Muscle layer of duodenum (tissue), 2 donors: ENCODE results near the gene BTNL3.
"Not testable (repeated sequence)": the region's sequence is repeated elsewhere in the genome, so short reads cannot be mapped to it uniquely, and the experiment has no call there.

Source experiments
- H3K27ac ChIP-seq: one replicate; pipeline ENCODE4 v1.7.0; 2013; ENCODE audit warnings: mild to moderate bottlenecking, low read length
- H3K27me3 ChIP-seq: one replicate; pipeline ENCODE4 v1.7.0; 2013; ENCODE audit warnings: low read depth, mild to moderate bottlenecking, control low read depth, low read length
- H3K36me3 ChIP-seq, 2 donors: one replicate each; pipeline ENCODE4 v1.7.0; 2013; ENCODE audit warnings: low read length in 2 of 2, control low read depth in 1 of 2, mild to moderate bottlenecking in 1 of 2; ENCODE audit not compliant: insufficient read depth in 2 of 2, control insufficient read depth in 1 of 2
- H3K4me1 ChIP-seq, 2 donors: one replicate each; pipeline ENCODE4 v1.7.0; 2013; ENCODE audit warnings: low read length in 2 of 2, mild to moderate bottlenecking in 2 of 2, control low read depth in 1 of 2, moderate library complexity in 1 of 2; ENCODE audit not compliant: insufficient read depth in 2 of 2, control insufficient read depth in 1 of 2
- H3K4me3 ChIP-seq, 2 donors: one replicate each; pipeline ENCODE4 v1.7.0; 2013; ENCODE audit warnings: low read length in 2 of 2, low read depth in 1 of 2, mild to moderate bottlenecking in 1 of 2
- H3K9me3 ChIP-seq, 2 donors: one replicate each; pipeline ENCODE4 v1.7.0; 2013; ENCODE audit warnings: low read length in 2 of 2, control low read depth in 1 of 2, mild to moderate bottlenecking in 1 of 2; ENCODE audit not compliant: control insufficient read depth in 1 of 2
- donor health status: healthy.

Gene BTNL3

DNA sequence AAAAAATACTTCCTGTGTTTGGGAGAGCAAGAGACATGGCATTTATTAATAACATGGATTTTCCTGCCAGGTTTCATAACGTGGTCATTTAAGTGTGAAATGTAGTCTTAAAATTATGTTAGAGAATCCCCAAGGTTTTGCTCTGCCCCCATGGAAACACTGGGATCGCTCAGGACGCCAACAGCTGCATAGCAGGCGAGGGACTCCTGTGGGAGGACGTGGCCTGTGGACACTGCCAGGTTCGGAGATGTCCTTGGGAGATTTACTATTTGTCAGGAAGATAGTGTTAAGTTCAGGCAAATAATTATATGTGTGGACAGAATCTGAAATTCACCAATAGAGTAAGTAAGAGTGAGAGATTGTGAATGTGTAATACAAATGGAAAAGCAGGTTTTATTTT, 52.4 kb downstream of the BTNL3 start:
- Histone ChIP-seq H3K27me3 (peaks cover 4% of the 10 kb centered on the region), H3K36me3 (no peaks in the 10 kb centered on the region), H3K4me3 (no peak overlapping the region), H3K4me1 (no peaks in the 10 kb centered on the region), H3K27ac (no peak overlapping the region), H3K9me3 (no peaks in the 10 kb centered on the region)

DNA sequence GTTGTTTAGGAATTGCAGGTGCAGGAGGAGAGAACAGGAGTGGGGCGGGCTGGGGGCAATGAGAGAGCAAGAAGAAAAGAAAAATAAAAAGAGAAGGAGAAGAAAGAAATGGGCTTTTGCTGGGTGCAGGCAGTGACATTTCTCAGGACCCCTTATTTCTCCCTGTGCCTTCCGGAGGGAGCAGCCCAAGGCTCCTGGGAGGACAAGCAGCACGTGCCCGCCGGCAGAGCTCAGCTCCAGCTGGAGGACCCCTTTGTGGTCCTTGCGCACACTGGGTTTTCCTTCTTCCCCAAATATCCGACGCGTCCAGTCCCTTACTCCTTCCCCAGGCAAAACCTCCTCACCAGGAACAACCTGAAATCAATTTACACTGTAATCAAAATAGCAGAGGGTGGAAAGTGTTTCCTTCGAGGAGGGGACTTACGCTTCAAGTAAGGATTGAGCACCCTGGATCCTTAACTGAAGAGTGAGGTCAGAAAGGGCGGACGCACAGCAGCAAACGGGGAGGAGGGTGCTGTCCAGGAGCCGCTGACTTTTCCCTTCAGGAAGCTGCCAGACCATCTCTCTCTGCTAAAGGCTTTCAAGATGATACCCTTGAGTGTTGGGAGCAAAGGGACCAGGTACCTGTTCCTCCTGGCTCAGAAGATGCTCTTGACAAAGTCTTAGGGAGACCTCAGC, 53.5 kb downstream of the BTNL3 start:
- Histone ChIP-seq H3K27ac (no peak overlapping the region), H3K4me3 (no peak overlapping the region), H3K27me3 (peaks cover 11% of the 10 kb centered on the region), H3K9me3 (no peaks in the 10 kb centered on the region), H3K36me3 (no peaks in the 10 kb centered on the region), H3K4me1 (no peaks in the 10 kb centered on the region)

DNA sequence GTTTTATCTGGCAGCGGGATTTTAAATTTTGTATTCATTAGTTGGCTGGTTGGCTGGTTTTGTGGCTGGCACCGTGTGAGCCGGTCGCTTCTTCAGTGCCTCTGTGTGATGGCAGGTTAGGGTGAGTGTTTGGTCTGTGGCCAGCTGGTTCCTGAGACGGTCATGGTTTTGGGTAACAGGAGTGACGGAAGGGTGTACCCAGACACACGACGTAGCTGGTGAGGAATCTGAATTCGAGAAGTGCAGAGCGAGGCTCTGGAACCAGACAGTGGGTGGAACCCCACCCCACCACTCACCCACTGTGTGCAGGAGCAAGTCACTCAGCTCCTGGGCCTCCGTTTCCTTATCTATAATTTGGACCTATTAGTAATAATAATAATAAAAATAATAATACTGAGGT, 54.1 kb downstream of the BTNL3 start:
- H3K27me3 ChIP-seq, result peaks cover 11% of the 10 kb centered on the region

DNA sequence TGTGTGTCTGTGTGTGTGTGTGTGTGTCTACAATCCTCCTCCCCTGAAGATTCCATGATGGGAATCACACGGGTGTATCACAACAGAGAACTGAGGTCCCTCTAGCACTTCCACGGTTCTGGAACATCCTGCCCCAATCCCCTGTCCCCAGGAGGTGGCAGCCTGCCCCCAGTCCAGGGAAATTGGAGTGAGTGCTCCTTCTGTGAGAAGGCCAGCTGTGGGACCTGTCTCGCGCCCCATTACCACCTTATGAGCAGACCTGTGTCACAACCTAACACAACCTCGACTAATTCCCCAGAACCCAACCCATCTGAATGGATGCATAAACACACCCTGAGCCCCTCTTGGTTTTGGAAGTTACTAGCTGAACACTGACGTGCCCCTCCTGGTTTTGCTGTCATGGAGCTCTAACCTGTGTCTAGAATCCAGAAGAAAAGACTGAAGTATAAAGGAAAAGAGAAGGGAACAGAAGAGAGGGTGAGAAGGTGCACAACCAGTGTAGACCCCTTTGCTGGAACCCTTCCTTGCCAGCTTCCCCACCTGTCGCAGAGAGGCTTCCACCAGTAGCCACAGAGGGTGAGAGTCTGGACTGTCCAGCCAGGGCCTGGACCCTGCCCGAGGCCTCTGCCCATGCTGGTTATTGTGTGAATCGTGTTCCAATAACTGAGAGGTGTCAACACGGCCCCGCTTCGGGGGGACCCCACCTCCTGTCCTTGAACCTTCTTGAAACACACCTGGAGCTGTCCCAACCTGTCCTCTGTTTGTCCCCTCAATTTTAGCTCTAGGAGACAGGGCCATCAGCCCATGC, 54.8 kb downstream of the BTNL3 start:
- Histone ChIP-seq H3K9me3 (no peaks in the 10 kb centered on the region), H3K27me3 (peaks cover 17% of the 10 kb centered on the region), H3K4me1 (no peaks in the 10 kb centered on the region), H3K36me3 (no peaks in the 10 kb centered on the region), H3K4me3 (no peak overlapping the region), H3K27ac (no peak overlapping the region)

More for the DNA sequence above, 54.1 kb downstream of the BTNL3 start:
- no peaks in the 10 kb centered on the region for H3K36me3 ChIP-seq
- no peaks in the 10 kb centered on the region for H3K9me3 ChIP-seq
- H3K4me3 ChIP-seq, result no peak overlapping the region
- no peak overlapping the region for H3K27ac ChIP-seq
- H3K4me1 ChIP-seq, result no peaks in the 10 kb centered on the region

DNA sequence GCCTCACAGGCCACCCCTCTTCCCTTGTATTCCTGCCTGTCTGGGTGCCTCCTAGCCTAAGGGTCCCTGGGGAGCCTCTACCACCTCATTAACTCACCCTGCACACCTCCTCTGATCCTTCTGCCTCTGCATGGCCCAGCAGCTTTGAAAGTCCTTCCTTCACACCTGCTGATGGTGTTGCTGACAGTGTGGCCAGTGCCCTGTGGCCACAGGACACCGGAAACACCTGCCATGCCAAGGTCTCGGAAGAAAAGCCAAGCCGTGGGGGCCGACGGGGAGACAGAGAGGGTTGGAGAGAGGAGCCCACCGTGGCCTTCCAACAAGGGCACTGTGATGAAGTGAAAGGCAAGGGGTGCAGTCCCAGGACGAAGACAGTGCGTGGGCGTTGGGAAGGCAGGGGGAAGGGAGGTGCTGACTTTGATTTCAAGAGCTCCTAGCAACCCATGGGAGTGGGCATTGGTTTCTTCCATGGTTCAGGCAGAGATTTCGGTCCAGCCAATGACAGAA, 55.5 kb downstream of the BTNL3 start:
- Histone ChIP-seq H3K36me3 (no peaks in the 10 kb centered on the region), H3K27ac (no peak overlapping the region), H3K4me3 (no peak overlapping the region), H3K27me3 (peaks cover 17% of the 10 kb centered on the region), H3K4me1 (no peaks in the 10 kb centered on the region), H3K9me3 (no peaks in the 10 kb centered on the region)

DNA sequence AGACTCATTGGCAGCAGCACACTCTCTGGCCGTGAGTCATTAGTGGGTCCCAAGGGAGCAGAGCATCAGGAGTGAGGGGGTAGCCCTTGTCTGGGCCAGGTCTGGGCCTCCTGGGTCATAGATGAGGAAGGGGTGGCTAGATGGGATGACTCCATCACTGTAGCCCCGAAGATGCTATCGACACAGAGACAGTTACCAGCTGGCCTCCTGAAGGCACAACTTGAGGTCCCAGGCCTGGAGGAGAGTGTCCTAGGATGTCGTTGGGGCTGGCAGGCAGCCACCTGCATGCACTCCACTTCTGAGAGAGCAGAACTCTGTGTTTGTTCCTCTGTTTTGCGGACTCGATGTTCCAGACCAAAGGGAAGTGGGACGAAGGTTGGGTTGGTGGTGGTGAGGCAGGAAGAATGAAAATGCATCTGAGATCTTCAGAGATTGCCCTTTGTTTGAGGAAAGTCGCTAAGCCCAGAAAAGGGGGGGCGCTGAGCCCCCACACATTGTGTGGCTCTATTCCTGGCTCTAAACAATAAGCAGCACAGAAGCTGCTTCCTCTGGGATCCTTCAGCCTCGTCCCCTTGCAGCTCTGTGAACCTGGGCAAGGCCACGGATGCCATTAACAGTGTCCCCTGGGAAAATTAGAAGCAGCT, 56.1 kb downstream of the BTNL3 start:
- H3K27ac ChIP-seq, result no peak overlapping the region

DNA sequence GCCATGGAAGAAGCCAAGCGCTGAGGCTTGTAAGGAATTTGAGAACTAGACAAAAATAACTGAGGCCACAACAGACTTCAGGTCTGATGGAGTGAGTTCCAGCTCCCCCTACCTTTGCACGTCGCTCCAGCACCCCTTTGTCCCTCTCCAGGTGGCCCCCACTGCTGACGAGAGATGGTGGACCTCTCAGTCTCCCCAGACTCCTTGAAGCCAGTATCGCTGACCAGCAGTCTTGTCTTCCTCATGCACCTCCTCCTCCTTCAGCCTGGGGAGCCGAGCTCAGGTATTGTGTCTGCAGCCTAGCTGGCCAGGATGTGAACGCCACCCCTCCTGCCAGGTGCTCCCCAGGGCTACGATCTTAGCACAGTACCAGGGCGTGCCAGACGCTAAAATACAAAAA, 56.7 kb downstream of the BTNL3 start:
- Histone ChIP-seq H3K4me1 (no peaks in the 10 kb centered on the region), H3K27ac (no peak overlapping the region), H3K27me3 (peaks cover 24% of the 10 kb centered on the region), H3K4me3 (no peak overlapping the region), H3K36me3 (no peaks in the 10 kb centered on the region), H3K9me3 (no peaks in the 10 kb centered on the region)

More for the DNA sequence above, 56.1 kb downstream of the BTNL3 start:
- Histone ChIP-seq H3K4me3 (no peak overlapping the region), H3K27me3 (peaks cover 20% of the 10 kb centered on the region), H3K4me1 (no peaks in the 10 kb centered on the region), H3K9me3 (no peaks in the 10 kb centered on the region), H3K36me3 (no peaks in the 10 kb centered on the region)

DNA sequence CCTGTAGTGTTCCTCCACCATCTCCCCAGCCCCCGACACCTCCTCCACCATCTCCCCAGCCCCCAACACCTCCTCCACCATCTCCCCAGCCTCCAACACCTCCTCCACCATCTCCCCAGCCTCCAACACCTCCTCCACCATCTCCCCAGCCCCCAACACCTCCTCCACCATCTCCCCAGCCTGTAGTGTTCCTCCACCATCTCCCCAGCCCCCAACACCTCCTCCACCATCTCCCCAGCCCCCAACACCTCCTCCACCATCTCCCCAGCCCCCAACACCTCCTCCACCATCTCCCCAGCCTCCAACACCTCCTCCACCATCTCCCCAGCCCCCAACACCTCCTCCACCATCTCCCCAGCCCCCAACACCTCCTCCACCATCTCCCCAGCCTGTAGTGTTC, 57.2 kb downstream of the BTNL3 start:
- H3K4me3 ChIP-seq, H3K36me3 ChIP-seq, H3K4me1 ChIP-seq, H3K9me3 ChIP-seq, H3K27ac ChIP-seq: not testable (repeated sequence)
- peaks cover 24% of the 10 kb centered on the region for H3K27me3 ChIP-seq

DNA sequence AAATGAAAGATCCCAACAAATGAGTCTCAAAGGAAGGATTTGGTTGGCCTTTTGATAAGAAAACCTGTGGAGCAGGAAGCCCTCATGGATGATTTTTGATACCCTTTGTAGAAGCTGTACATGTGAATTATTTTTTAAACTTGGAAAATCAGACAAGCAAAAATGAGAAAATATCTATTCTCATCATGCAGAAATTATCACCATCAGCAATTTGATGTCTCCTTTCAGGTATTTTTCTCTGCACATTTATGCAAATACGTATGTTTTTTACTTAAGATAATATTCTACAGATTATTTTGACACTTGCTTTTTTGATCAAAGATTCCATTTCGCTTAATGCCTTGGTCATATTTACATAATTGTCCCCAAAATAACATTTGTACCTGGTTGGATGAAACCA, 58.6 kb downstream of the BTNL3 start:
- H3K4me1 ChIP-seq, result peaks cover 0 to 4% of the 10 kb centered on the region in 2 donors
- no peaks in the 10 kb centered on the region for H3K36me3 ChIP-seq
- no peak overlapping the region for H3K27ac ChIP-seq
- H3K9me3 ChIP-seq, result no peaks in the 10 kb centered on the region
- no peak overlapping the region for H3K4me3 ChIP-seq
- peaks cover 27% of the 10 kb centered on the region for H3K27me3 ChIP-seq

DNA sequence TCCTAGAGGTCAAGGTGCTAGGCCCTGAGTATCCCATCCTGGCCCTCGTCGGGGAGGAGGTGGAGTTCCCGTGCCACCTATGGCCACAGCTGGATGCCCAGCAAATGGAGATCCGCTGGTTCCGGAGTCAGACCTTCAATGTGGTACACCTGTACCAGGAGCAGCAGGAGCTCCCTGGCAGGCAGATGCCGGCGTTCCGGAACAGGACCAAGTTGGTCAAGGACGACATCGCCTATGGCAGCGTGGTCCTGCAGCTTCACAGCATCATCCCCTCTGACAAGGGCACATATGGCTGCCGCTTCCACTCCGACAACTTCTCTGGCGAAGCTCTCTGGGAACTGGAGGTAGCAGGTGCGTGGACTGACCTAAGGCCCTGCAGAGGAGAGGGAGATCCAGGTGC, 59.3 kb downstream of the BTNL3 start:
- peaks cover 27% of the 10 kb centered on the region for H3K27me3 ChIP-seq
- no peaks in the 10 kb centered on the region for H3K9me3 ChIP-seq
- no peak overlapping the region for H3K27ac ChIP-seq
- peaks cover 0 to 9% of the 10 kb centered on the region in 2 donors for H3K4me1 ChIP-seq
- no peaks in the 10 kb centered on the region for H3K36me3 ChIP-seq
- no peak overlapping the region for H3K4me3 ChIP-seq

DNA sequence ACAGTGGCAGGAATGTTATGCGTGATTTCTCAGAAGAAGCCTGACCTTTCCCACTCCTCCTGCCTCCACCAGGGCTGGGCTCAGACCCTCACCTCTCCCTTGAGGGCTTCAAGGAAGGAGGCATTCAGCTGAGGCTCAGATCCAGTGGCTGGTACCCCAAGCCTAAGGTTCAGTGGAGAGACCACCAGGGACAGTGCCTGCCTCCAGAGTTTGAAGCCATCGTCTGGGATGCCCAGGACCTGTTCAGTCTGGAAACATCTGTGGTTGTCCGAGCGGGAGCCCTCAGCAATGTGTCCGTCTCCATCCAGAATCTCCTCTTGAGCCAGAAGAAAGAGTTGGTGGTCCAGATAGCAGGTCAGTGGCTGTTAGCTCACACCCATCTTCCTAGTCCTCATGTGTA, 61.4 kb downstream of the BTNL3 start:
- H3K4me1 ChIP-seq, result peaks cover 0 to 21% of the 10 kb centered on the region in 2 donors
- H3K27me3 ChIP-seq, result peaks cover 41% of the 10 kb centered on the region
- H3K4me3 ChIP-seq, result no peak overlapping the region
- no peaks in the 10 kb centered on the region for H3K36me3 ChIP-seq
- H3K9me3 ChIP-seq, result no peaks in the 10 kb centered on the region
- no peak overlapping the region for H3K27ac ChIP-seq
